Anterior cingulate cortex (tissue), 58 donors: ENCODE results near the gene NFE2L3.
"Not testable (repeated sequence)": the region's sequence is repeated elsewhere in the genome, so short reads cannot be mapped to it uniquely, and the experiment has no call there.

ENCODE experiments used
- DNase-seq, 58 donors: peaks; one replicate each; lab custom pipeline; 2025; lab: John Stamatoyannopoulos, UW

Gene NFE2L3, protein sequence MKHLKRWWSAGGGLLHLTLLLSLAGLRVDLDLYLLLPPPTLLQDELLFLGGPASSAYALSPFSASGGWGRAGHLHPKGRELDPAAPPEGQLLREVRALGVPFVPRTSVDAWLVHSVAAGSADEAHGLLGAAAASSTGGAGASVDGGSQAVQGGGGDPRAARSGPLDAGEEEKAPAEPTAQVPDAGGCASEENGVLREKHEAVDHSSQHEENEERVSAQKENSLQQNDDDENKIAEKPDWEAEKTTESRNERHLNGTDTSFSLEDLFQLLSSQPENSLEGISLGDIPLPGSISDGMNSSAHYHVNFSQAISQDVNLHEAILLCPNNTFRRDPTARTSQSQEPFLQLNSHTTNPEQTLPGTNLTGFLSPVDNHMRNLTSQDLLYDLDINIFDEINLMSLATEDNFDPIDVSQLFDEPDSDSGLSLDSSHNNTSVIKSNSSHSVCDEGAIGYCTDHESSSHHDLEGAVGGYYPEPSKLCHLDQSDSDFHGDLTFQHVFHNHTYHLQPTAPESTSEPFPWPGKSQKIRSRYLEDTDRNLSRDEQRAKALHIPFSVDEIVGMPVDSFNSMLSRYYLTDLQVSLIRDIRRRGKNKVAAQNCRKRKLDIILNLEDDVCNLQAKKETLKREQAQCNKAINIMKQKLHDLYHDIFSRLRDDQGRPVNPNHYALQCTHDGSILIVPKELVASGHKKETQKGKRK

DNA sequence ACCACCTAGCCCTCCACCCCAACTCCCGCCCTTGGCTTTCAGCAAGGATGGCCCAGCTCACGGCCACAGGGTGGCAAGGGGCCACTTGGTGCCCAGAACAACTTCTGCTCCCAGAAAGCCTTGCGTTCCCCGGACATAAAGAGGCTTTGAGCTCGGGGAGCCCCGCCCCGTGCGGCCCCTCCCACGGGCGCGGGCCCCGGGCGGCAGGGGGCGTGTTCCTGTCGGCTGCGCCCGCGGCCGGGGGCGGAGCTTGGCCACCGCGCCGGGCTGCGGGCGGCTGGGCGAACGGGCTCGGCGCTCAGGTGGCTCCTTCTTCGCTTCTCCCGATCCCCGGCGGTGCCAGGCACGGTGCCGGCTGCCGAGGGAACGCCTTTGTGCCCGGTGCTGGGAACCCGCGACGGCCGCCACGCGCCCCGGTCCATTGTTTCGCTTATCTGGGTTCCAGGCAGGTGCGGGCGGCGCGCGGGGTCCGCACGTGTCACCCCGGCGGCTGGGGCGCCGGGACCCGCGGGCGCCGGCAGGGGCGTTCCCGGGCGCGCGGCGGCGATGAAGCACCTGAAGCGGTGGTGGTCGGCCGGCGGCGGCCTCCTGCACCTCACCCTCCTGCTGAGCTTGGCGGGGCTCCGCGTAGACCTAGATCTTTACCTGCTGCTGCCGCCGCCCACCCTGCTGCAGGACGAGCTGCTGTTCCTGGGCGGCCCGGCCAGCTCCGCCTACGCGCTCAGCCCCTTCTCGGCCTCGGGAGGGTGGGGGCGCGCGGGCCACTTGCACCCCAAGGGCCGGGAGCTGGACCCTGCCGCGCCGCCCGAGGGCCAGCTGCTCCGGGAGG is at the start of gene NFE2L3:
Gene NFE2L3 (plus strand): TSS at position 246 of the 829 bp plus-strand sequence. CDS start 301 bp downstream, at position 547.
- DNase-seq = peak in 50 of 58 donors; percentile 5 to 81 (median 54)

DNA sequence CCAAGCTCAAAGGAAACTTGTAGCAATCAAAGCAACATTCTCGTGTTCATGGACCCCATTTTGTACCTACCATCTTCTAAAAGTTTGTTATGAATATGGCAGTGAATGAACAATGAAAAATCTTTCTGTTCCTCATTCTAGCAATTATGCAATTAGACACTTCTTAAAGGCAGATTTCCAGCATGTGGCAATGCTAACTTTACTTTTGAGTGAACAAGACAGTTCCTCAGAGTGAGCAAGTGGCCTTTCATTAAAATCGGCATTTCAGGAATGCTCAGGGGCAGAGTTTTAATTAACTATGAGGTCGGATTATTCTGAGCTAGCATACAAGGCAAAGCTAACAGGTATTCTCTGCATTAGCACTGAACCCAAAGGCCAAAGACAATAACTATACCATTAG is 48.4 kb upstream of the NFE2L3 start:
- DNase-seq = no peak

DNA sequence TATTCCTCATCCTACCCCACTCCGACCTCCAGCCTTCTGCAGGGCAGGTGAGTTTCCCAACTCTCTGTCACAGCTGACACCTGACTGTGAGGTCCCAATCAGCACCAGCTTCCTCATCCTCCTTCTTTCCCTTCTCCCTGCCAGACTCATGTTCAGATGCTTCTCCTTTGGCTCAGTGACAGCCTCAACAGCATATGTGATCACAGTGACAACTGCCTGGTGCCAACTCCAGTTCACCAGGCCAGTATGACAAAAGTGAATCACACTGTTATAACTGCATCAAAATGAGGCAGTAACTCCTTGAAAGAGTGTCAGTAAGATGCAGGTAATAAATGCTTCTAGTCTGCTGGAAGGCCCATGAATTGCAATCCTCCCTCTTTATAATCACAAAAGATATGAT is 46.8 kb upstream of the NFE2L3 start:
- DNase-seq = no peak

DNA sequence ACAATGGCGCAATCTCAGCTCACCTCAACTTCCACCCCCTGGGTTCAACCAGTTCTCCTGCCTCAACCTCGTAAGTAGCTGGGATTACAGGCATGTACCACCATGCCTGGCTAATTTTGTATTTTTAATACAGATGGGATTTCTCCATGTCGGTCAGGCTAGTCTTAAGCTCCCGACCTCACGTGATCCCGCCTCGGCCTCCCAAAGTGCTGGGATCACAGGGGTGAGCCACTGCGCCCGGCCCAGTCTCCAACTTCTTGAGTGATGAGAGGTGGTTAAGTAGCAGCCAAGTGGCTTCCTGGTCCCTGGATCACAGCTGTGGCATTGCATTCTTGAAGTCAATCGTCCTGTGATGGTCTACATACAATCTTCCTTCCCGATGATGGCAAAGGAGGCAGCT is 46.1 kb upstream of the NFE2L3 start:
- no peak for DNase-seq

DNA sequence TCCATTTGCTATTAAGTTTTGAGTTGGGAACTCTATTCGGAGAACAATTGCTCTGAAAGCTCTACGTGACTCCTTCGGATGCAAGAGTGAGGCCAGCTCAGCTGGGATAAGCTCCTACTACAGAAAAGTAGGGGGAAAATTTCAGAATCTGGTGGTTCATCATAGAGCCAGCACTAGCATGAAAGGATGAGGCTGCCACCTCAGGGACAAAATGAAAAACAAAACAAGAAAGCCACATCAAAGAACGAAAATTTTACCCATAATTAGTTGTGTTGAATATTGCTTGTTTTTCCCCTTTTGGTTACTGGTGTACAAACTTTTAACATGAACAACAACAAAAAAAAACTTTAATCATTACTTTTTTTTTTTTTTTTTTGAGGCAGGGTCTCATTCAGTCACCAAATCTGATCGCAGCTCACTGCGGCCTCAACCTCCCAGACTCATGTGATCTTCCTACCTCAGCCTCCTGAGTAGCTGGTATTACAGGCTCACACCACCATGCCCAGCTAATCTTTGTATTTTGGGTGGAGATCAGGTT is 39.7 kb upstream of the NFE2L3 start:
- no peak for DNase-seq

DNA sequence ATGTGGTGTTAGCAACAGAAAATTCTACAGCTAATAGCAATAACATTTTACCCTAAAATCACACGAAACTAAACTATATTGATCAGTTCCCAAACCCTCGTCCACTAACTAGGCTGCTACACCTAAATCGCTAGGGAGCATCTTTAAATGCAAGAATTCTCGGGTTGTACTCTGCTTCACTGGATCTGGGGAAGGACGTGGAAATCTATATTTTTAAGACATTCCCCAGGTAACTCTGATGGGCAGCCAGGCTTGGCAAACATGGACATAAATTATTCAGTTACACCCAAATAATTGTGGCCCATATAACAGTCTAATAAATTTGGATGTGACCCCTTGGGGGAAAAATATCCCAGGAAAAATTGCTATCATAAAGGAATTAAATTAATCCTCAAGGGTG is 36.3 kb upstream of the NFE2L3 start:
- no peak for DNase-seq

DNA sequence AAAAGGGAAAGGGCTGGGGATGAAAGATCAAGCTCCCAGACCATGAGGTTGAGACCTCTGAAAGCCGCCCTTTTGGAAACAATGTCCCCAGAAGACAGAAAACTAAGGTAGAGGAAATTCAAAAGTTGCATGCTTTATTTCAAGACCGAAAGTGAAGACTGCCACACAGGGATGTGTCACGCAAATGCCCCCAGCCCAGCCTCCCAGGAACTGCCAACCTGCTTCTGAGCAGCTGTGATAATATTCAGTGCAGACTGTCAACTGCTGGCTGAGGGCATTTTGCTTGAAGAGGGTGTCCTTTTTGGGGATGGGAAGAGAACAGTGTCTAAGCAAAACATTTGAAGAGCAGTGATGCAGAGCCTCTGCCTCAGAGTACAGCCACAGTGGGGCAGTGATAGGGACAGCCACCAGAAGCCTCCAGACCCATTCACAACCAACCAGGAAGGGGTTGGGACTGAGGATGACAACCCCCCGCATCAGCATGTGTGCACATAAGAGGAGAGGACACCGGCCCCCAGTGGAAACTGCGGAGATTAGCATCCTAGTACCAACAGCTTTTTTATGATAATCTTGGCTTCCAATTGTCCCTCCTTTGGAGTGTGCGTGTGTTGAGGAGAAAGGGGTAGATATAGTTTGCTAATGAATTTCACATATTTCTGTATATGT is 34.7 kb upstream of the NFE2L3 start:
- no peak for DNase-seq

DNA sequence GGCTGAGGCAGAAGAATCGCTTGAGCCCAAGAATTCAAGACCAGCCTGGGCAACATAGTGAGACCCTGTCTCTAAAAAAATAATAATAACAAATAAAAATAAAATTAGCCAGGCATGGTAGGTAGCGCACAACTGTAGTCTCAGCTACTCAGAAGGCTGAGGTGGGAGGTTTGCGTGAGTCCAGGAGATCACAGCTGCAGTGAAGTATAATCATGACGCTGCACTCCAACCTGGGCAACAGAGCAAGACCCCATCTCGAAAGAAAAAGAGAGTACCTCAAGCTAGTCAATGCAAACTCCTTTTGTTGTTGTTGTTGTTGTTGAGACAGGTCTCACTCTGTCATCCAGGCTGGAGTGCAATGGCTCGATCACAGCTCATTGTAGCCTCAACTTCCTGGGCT is 34.0 kb upstream of the NFE2L3 start:
- no peak for DNase-seq

DNA sequence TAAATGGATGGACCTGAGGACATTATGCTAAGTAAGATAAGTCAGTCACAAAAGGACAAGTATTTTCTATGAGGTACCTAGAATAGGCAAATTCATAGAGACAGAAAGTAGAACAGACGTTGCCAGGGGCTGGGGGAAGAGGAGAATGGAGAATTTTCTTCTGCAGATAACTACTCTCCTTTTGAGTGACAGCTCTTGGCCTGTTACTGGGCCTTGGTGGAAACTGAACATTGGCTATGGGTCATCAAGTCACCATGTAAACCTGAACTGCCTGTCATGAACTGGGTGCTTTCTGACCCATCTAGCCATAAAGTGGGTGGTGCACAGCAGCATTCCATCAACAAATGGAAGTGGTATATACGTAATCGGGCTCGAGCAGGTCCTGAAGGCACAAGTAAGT is 29.3 kb upstream of the NFE2L3 start:
- DNase-seq = no peak

DNA sequence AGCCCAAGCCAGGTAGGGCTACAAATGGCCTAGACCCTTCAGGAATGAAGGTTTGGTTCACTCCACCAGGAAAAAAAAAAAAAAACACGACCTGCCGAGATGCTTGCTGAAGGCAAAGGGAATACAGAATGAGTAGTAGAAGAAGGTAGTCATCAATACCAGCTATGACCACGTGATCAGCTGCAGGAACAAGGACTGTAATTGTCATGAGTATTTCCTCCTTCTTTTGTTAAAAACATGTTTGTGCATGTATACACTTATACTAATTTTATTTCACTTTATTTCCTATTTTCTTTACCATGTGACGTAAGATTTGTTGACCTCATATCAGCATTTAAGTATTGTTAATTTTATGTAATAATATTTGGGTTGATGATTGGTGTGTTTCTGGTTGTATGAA is 27.2 kb upstream of the NFE2L3 start:
- not testable (repeated sequence) for DNase-seq

DNA sequence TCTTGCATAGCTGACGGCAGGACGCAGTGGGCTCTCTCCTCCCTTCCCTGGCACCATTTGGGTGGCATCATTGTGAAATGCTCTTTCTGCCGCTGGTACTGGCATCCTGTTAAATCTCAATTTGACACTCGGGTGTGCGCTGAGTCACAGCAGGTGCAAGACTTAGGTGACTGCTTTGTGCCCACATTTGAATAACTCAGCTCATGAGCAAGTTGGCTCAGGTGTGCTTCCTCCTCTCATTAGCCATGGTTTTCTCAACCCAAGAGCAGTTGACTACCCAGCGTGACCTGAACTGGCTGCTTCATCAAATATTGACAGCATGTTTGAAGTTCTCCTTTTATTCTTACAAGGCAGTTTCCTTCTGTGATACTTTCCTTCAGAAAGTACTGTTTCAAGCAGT is 24.6 kb upstream of the NFE2L3 start:
- no peak for DNase-seq

DNA sequence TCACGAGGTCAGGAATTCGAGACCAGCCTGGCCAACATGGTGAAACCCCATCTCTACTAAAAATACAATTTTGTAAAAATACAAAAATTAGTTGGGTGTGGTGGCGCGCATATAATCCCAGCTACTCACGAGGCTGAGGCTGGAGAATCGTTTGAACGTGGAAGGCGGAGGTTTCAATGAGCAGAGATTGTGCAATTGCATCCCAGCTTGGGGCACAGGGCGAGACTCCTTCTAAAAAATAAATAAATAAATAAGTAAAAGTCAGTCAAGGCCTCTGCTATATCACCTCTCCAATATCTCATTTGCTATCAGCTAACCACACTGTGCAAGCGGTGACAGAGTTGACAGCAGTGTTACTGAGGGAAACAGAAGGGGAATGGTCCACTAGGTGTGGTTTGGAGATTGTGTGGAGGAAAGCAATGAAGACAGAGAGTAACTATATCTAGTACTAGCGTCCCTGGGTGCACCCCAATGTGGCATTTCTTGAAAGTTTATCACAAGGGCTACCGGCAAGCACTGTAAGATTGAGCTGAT is 20.9 kb upstream of the NFE2L3 start:
- no peak for DNase-seq

DNA sequence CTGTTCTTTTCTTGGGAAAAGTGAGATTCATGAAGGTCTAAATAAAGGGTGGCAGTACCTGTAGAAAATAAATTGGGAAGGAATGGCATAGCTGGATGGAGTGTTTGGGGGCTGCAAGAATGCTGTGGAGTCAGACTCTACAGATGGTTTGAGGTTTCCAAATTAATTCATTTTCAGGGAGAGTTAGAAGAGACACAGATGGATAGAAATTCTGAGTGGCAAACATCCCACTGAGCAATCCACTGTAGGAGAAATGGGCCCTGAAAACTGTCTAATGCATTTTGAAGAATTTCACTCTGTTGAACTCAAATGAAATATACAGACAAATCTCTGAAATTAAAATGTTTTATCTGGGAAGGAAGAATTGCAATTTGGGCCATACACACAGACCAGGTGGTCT is 16.9 kb upstream of the NFE2L3 start:
- DNase-seq = peak in 1 of 58 donors; percentile 3

DNA sequence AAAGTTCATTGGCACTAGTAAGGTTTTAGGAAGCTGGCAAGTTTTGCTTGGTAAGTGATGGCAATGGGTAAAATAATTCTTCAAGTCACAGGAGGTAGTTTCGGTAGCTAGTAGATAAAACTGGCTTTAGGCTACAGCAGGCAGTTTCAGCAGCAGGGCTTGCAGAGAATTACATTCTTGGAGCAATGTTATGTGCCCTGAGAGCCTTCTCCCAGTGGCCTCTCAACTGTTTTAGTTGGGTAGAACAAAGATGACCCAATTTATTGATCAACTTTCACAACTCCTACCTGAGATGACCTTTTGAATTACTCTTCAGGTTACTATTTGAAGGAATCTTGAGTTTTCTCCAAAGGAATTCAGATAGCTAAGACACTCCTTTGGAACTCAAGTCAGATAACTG is 16.4 kb upstream of the NFE2L3 start:
- no peak for DNase-seq

DNA sequence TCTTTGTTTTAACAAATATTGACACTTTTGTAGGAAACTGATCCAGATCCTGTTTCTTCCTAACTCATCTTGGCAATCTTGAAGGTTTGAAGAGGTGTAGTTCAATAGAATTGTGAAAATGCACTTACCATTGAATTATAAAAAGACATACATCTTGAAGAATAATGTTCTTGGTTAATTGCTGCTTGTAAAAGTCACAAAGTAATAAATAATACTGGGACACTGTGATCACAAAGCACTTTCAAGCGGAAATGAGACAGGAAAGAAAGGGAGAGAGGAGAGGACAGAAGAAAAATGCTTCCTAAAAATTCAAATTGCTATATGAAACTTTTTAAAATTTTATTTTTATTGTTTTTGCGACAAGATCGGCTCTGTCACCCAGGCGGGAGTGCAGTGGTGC is 15.2 kb upstream of the NFE2L3 start:
- DNase-seq = no peak

DNA sequence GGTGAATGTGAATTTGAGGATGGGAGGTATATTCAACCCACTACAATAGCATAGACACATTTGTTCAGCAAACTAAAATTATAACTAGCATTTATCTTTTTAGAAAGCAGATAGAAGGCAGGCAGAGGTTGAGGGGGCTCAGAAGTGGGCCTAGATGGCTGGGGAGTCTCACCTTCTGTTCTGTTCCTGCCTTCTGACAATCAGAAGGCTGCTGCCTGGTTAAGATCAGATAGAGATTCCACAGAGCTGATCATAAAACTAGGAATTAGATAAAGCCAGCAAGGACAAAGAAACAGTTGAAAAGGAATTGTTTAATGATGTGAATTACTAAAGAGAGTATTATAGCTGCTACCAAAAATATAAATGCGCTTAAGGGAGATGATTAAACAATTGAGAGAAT is 11.6 kb upstream of the NFE2L3 start:
- DNase-seq = no peak

DNA sequence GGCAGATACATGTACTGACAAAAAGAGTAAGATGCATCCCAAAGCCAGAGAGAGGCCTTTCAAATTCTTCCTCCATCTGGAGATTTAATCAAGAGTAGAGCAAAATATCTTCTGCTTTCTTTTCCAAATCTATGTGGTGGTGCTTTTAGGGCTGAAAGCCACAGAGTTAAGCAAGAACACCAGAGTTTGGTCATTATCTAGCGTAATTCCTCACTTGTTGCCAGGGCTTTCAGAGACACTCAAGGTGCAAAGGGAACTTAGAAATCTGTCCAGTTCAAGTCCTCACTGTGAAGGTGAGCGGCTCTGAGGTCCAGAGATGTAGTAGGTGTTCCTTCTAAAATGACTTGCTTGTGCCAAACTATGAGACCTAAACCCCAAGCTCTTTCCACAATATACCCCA is 10.9 kb upstream of the NFE2L3 start:
- DNase-seq = no peak

DNA sequence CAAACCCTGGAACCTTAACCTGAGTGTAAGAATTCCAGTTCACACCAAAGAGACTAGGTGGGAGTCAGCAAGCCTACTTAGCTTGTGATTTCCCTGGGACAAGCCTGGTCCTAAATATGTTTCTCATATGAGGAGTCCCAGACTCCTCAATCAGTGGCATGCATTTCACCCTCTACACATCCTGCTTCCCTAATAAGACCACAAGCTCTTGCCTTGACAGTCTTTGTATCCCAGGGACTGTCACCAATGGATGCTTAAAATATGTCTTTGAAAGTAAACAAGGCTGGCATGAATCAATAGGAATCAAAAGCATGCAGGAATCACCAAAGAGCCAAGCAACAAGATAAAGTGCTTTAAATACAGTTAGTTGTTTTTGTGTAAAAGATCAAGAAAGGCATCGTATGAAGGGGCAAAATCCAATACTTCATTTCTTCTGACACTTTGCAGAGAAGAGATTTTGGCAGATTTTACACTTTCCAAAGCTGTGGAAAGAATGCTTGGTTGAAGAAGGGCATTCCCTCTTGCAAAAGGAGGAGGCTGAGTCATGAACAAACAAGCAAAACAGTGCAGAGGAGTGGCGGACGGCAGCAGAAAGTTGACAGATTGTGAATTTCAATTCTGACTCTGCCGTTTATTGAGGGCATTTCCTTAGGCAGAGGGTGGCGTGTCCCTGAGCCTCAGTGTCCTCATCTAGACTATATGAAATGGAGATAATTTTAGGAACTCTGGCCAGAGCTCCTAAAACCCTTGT is 8.5 kb upstream of the NFE2L3 start:
- no peak for DNase-seq
